D341Med (cell line): Measurements from ENCODE around the gene ETFA.
A peak's percentile ranks its signal among the peaks of the same experiment; 100 is the strongest.

Experiments used
- DNase-seq: peaks from one replicate; pipeline ENCODE4 v3.0.0; 2012; ENCODE audit warnings: low spot score

ETFA gene

DNA sequence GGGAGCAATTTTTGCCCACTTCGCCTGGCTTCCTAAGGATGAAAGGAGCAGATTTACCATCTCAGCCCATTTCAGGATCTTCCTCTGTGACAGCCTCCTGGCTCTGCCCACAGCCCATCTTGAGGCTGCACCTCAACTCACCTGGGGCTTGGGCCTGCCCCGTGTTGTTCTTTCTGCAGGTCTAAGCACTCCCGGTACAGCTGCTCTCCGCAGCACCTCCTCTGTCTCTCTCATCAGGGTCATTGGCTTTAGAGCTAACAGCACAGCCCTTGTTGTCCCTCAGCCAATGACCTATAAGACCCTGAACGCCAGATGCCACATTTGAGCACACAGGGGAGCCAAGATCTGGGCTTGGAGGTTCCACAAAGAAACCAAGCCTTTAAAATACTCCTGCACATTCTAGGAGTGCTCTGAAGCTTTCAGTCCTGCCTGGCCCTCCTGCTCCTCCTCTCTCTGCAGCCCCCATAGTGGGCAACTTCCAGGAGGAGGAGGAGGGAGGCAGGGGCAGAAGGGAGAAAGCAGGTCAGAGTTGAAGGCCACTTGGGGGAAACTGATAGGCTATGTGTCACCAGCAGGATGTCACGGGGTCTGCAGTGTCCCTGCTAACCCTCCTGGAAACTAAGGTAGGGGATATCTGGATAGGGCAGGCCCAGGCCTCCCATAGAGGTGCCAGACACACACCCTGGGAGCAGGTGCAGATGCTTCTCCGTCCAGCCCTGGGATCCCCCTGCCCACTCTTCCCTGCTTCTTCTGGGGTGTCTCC, 115.6 kb downstream of the ETFA start:
- no peak for DNase-seq

- DNase-seq = no peak
These were observed 117.3 kb downstream of the ETFA start for GRCh38 chr15:76193934-76194333.

GRCh38 chr15:76192715-76193114, 118.6 kb downstream of the ETFA start:
- no peak for DNase-seq

GRCh38 chr15:76191539-76192244, 119.6 kb downstream of the ETFA start:
- no peak for DNase-seq

DNA sequence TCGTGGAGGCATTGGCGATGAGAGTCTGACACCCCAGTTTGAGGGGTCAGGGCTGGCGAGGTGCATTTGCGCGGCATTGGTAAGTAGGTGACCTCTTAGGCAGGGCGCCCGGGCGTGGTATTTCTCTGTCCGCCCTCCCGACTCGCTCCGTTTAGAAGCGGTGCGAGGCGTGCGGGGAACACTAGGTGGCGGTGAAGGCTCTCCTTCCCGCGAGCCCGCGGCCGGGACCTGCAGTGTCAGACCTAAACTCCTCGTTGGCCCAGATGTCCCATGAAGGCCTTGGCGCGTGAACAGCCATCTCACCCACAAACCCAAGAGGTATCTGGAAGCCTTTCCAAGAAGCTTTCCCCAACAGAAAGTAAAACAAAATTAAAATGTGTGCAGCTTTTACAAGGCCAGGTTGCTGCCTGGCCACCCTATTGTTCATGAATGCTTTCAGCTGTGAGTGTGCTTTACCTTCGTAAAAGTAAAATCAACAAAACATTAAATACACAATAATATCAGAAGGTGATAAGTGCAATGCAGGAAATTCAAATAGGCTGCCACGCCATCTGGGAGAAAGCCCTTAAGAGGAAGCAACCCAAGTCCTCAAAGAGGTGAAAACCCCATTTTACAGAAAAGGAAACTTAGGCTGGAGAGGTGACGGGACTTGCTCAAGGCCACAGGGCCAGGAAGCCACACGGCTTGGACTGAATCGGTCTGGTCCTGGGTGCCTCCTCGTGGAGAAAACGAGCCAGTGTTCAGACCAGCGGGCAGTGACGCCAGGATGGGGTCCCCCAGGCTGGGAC, 120.3 kb downstream of the ETFA start:
- DNase-seq = peak; percentile 93

DNA sequence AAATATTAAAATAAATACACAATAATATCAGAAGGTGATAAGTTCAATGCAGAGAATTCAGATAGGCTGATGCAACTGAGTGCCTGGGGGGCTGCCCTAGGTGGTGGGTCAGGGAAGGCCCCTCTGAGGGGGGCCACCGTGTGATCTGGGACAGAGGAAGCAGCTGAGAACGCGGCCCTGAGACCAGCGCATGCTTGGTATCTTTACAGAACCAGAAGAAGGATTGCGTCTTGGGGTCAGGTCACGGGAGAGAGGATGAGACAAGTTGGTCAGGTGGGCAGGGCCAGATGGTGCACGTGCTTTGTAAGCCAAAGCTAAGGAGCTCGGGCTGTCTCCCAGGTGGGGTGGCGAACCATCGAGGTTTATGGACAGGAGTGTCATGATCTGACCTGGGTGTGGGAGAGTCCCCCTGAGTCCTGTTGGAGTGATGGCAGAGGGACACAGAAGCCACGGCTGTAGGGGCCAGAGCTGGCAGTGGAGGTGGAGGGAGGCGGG, 121.2 kb downstream of the ETFA start:
- no peak for DNase-seq

GRCh38 chr15:76189106-76189505, 122.2 kb downstream of the ETFA start:
- DNase-seq = no peak

- no peak for DNase-seq
These were observed 124.1 kb downstream of the ETFA start for GRCh38 chr15:76187163-76187562.

- DNase-seq = peak; percentile 71
These were observed 125.6 kb downstream of the ETFA start for GRCh38 chr15:76185716-76186115.

DNA sequence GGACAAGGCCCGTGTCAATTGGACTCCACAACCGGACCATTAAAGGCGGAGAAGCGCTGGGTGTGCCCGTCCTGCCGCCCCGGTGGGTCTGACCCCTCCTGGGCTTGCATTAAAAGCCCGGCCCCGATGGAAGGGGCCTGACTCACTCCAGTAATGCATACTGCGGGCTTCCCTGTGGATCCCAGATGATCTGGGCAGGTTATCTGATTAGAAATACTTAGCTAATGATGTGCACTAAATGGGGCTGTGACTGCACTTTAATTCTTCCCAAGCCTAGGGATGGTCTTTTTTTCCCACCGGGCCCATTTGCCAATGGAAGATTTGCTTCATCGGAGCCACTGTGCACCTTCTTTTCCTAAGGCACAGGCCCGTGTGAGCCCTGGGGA, 126.6 kb downstream of the ETFA start:
- peak; percentile 66 for DNase-seq

GRCh38 chr15:76183930-76184649, 127.2 kb downstream of the ETFA start:
- DNase-seq = no peak

GRCh38 chr15:76181705-76182107, 129.6 kb downstream of the ETFA start:
- DNase-seq = no peak

GRCh38 chr15:76180321-76180720, 130.9 kb downstream of the ETFA start:
- no peak for DNase-seq

- no peak for DNase-seq
These were observed 132.2 kb downstream of the ETFA start for GRCh38 chr15:76179023-76179422.

- DNase-seq = no peak
These were observed 132.8 kb downstream of the ETFA start for GRCh38 chr15:76178296-76179000.

GRCh38 chr15:76177491-76178040, 133.7 kb downstream of the ETFA start:
- no peak for DNase-seq

- no peak for DNase-seq
These were observed 134.7 kb downstream of the ETFA start for GRCh38 chr15:76176487-76177085.

DNA sequence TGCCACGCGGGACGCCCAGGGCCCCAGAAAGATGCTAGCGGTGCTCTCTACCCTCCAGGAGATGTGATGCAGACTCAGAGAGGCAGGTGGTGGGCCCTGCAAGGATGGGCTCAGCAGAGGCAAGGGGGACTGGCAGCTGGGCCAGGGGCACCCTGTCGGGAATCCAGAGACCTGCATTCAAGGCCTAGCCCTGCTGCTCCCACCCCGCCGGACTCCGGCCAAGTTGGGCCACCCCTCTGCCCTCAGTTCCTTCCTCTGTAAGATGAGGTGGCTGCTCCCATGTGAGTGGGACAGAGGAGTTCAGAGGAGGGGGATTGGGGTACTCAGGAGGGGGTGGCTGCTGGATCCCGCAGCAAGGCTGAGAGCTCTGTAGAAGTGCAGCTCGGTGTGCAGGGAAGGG, 135.2 kb downstream of the ETFA start:
- no peak for DNase-seq

GRCh38 chr15:76175442-76175841, 135.8 kb downstream of the ETFA start:
- no peak for DNase-seq

DNA sequence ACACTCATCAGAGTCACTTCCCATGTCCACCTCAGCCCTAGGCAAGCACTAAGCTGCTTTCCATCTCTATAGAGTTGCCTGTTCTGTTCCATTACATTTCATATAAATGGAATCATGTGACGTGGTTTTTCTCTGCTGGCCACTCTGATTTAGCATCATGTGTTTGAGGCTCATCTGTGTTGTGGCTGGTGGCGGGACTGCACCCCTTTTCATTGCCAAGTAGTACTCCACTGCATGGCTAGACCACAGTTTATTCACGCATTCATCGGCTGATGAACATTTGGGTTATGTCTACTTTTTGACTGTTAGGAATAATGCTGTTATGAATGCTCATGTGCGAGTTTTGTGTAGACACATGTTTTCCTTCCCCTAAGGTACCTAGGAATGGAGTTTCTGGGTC, 136.6 kb downstream of the ETFA start:
- DNase-seq = no peak
